HG02938 (cell line): ENCODE measurements around the gene PCDHGA3.
"Not testable (repeated sequence)": the region's sequence is repeated elsewhere in the genome, so short reads cannot be mapped to it uniquely, and the experiment has no call there.

ENCODE experiments used
- ATAC-seq: cut with Tn5 transposase; IDR thresholded peaks from one replicate; pipeline ENCODE4 v1.9.1; 2021; ENCODE audit warnings: mild to moderate bottlenecking, moderate library complexity; ENCODE audit not compliant: unreplicated experiment

Gene PCDHGA3

DNA sequence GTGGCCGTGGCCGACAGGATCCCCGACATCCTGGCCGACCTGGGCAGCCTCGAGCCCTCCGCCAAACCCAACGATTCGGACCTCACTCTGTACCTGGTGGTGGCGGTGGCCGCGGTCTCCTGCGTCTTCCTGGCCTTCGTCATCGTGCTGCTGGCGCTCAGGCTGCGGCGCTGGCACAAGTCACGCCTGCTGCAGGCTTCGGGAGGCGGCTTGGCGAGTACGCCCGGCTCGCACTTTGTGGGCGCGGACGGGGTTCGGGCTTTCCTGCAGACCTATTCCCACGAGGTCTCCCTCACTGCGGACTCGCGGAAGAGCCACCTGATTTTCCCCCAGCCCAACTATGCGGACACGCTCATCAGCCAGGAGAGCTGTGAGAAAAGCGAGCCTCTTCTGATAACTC lies 2.4 kb downstream of the PCDHGA3 start:
- ATAC-seq: not testable (repeated sequence)

DNA sequence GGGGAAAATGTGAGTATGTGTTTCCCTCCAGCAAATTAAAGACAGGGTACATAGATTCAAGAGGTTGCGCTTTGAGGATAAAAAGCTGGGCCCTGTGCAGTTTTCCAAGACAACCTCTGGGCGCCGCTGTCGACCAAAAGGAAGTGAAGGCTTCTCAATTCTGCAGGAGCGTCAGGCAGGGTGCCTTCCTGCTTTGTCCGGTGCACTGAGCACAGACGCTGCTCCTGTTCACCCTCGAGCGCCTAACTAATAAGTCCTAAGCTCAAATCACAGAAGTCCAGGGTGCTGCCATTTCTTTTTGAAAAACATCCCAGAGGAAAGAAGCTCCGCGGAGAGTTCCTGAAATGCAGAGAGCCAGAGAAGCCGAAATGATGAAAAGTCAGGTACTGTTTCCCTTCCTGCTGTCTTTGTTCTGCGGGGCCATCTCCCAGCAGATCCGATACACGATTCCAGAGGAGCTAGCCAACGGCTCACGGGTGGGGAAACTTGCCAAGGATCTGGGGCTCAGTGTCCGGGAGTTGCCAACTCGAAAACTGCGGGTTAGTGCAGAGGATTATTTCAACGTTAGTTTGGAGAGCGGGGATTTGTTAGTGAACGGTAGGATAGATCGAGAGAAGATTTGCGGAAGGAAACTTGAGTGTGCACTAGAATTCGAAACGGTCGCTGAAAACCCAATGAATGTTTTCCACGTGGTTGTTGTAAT lies 6.4 kb downstream of the PCDHGA3 start, which contains the start of gene PCDHGB1:
Gene PCDHGB1, plus strand, starts transcription at position 183 of the 703 bp plus-strand sequence. Its CDS starts 162 bp downstream, at position 345.
- ATAC-seq: peak; percentile 83

DNA sequence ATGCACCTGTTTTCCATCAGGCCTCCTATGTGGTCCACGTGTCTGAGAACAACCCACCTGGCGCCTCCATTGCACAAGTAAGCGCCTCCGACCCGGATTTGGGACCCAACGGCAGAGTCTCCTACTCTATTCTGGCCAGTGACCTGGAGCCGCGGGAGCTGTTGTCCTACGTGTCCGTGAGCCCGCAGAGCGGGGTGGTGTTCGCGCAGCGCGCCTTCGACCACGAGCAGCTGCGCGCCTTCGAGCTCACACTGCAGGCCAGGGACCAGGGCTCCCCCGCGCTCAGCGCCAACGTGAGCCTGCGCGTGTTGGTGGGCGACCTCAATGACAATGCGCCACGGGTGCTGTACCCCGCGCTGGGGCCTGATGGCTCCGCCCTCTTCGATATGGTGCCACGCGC lies 8.0 kb downstream of the PCDHGA3 start:
- no peak for ATAC-seq

DNA sequence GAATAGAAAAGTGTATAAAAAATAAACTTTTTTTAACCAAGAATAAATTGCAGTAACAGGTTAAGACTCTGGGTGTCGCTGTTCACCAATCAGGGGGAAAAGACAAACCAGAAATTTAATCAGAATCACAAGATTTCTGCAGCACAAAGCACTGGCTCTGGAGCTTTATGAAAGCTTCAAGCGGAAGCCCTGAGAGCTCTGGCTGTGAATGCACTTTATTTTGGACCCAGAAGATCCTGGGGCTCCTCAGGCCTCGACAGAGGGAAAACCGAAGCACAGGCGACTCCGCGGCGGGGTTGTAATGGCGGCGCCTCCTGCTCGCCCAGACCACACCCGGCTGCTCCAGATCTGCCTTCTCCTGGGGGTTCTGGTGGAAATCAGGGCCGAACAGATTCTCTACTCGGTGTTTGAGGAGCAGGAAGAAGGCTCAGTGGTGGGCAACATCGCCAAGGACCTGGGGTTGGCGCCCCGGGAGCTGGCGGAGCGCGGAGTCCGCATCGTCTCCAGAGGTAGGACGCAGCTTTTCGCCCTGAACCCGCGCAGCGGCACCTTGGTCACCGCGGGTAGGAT lies 11.4 kb downstream of the PCDHGA3 start, which contains the start of gene PCDHGA4:
Gene PCDHGA4, plus strand, starts transcription at position 122 of the 570 bp plus-strand sequence. Its CDS starts 87 bp downstream, at position 209.
- ATAC-seq: no peak

DNA sequence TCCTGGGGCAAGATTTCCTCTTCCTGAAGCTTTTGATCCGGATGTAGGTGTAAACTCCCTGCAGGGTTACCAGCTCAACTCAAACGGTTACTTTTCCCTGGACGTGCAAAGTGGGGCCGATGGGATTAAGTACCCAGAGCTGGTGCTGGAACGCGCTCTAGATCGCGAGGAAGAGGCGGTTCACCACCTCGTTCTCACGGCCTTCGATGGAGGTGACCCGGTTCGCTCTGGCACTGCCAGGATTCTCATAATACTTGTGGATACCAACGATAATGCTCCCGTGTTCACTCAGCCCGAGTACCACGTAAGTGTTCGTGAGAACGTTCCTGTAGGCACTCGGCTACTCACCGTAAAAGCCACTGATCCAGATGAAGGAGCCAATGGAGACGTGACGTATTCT lies 12.0 kb downstream of the PCDHGA3 start:
- ATAC-seq: no peak

DNA sequence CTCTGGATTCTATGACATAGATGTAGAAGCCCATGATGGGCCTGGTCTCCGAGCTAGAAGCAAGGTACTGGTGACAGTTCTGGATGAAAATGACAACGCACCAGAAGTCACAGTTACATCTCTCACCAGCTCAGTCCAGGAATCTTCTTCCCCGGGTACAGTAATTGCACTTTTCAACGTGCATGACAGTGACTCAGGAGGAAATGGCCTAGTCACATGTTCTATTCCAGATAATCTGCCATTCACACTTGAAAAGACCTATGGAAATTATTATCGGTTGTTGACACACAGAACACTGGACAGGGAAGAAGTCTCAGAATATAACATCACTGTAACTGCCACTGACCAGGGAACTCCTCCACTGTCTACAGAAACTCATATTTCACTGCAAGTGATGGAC lies 12.5 kb downstream of the PCDHGA3 start:
- ATAC-seq: no peak

DNA sequence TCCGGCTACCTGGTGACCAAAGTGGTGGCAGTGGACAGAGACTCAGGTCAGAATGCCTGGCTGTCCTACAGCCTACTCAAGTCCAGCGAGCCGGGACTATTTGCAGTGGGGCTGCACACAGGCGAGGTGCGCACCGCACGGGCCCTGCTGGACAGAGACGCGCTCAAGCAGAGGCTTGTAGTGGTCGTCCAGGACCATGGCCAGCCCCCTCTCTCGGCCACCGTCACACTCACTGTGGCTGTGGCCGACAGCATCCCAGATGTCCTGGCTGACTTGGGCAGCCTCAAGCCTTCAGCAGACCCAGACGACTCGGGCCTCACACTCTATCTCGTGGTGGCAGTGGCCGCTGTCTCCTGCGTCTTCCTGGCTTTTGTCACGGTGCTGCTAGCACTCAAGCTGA lies 13.3 kb downstream of the PCDHGA3 start:
- no peak for ATAC-seq

DNA sequence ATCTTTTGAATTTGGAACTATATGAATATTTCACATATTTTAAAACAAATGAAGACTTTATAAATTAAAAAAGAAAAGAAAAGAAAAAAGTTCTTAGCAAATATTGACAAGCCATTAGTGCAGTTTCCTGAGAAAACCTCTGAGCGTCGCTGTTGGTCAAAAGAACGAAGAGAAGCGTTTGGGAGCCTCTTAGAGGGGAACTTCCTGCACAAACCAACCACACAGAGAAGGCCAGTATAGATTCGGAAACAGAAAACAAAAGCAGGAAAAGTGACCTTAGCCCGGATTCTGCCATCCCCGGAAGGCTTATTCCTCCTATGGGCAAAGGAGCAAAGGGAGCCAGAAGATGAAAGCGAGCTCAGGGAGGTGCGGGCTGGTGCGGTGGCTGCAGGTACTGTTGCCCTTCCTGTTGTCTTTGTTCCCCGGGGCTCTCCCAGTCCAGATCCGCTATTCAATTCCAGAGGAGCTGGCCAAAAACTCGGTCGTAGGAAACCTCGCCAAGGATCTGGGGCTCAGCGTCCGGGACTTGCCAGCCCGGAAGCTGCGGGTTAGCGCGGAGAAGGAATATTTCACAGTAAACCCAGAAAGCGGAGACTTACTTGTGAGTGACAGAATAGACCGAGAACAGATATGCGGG lies 16.3 kb downstream of the PCDHGA3 start, which contains the start of gene PCDHGB2:
Gene PCDHGB2, plus strand, starts transcription at position 205 of the 637 bp plus-strand sequence. Its CDS starts 142 bp downstream, at position 347.
- ATAC-seq: peak; percentile 78

DNA sequence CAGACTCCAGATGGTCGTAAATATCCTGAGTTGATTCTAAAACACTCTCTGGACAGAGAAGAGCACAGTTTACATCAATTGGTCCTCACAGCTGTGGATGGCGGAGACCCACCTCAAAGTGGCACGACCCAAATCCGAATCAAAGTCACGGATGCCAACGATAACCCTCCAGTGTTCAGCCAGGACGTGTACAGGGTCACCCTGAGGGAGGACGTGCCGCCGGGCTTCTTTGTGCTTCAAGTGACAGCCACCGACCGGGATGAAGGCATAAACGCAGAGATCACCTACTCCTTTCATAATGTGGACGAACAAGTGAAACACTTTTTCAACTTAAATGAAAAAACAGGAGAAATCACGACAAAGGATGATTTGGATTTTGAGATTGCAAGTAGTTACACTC lies 17.1 kb downstream of the PCDHGA3 start:
- ATAC-seq: no peak

DNA sequence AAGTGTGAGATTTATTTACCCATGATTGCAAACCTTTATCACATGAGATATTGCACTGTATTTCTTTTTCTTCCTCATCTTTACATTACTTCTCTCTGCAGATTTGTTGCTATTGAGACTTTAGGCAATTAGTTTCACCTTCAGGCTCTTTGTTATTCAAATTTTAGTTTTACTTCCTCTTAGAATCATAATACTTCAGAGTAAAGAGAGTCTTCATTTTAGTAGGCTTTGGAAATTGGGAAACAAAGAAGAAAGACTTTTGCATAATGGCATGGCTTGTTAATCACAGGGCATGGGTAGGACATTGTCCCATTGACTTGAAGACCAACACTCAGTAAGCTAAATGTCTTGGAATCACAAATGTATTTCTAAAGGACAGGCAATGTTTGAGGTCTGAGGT lies 19.1 kb downstream of the PCDHGA3 start:
- ATAC-seq: no peak

DNA sequence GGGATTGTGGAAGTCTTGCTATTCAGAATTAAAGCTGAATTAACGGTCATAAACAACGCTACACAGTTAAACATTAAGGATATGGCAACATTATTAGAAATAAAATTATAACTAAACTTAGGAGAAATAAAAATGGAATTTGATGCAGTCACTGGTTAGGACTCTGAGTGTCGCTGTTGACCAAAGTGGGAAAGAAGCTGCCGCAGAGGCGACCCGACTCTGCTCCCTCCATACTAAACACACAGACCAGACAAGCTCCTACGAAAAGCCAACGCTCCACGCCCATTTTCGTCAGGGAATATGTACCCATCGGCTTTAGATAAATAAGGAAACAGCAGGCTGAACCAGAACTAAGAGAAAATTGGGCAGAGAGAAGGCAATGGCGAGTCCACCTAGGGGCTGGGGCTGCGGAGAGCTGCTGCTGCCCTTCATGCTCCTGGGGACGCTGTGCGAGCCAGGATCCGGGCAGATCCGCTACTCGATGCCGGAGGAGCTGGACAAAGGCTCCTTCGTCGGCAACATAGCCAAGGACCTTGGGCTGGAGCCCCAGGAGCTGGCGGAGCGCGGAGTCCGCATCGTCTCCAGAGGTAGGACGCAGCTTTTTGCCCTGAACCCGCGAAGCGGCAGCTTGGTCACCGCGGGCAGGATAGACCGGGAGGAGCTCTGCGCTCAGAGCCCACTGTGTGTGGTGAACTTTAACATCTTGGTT lies 20.5 kb downstream of the PCDHGA3 start, which contains the start of gene PCDHGA5:
Gene PCDHGA5, plus strand, starts transcription at position 211 of the 709 bp plus-strand sequence. Its CDS starts 169 bp downstream, at position 380.
- no peak for ATAC-seq

DNA sequence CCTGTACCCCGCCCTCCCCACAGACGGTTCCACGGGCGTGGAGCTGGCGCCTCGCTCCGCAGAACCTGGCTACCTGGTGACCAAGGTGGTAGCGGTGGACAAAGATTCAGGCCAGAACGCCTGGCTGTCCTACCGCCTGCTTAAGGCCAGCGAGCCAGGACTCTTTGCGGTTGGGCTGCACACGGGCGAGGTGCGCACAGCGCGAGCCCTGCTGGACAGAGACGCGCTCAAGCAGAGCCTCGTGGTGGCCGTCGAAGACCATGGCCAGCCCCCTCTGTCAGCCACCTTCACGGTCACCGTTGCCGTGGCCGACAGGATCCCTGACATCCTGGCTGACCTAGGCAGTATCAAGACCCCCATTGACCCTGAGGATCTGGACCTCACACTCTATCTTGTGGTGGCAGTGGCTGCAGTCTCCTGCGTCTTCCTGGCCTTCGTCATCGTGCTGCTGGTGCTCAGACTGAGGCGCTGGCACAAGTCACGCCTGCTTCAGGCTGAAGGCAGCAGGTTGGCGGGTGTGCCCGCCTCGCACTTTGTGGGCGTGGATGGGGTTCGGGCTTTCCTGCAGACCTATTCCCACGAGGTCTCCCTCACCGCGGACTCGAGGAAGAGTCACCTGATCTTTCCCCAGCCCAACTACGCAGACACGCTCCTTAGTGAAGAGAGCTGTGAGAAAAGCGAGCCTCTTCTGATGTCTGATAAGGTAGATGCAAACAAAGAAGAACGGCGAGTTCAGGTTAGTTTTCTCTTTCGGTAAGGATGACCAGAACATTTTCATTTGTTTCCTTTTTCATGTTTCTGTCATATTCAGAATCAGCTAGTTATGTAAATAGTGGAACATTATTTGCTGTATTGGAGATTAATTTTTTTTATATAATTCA lies 22.6 kb downstream of the PCDHGA3 start:
- ATAC-seq: no peak

DNA sequence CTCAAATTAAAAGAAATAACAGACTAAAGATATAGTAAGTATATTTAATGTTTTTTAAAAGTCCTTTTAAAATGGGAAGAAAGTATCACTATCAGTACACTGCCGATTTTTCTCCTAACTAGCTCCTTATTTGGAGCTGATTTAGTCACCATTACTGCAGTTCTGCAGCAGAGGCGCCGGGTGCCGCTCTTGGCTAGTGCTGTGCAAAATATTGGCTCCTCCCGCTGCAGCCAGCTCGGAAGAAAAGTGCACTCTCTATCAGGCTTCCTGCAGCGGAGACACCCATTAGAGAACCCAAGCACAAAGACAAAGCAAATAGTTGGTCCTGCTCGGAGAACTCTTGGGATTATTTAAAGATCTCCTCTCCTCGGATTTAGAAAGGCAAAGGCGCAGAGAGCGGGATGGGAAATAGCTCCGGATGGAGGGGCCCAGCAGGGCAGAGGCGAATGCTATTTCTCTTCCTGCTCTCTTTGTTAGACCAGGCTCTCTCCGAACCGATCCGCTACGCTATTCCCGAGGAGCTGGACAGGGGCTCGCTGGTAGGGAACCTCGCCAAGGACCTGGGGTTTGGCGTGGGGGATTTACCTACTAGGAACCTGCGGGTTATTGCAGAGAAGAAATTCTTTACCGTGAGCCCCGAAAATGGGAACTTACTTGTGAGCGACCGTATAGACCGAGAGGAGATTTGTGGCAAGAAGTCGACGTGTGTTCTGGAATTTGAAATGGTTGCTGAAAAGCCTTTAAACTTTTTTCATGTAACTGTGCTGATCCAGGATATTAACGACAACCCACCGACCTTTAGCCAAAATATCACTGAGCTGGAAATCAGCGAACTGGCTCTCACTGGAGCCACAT lies 26.6 kb downstream of the PCDHGA3 start, which contains the start of gene PCDHGB3:
Gene PCDHGB3, plus strand, starts transcription at position 249 of the 855 bp plus-strand sequence. Its CDS starts 153 bp downstream, at position 402.
- peak; percentile 64 for ATAC-seq

DNA sequence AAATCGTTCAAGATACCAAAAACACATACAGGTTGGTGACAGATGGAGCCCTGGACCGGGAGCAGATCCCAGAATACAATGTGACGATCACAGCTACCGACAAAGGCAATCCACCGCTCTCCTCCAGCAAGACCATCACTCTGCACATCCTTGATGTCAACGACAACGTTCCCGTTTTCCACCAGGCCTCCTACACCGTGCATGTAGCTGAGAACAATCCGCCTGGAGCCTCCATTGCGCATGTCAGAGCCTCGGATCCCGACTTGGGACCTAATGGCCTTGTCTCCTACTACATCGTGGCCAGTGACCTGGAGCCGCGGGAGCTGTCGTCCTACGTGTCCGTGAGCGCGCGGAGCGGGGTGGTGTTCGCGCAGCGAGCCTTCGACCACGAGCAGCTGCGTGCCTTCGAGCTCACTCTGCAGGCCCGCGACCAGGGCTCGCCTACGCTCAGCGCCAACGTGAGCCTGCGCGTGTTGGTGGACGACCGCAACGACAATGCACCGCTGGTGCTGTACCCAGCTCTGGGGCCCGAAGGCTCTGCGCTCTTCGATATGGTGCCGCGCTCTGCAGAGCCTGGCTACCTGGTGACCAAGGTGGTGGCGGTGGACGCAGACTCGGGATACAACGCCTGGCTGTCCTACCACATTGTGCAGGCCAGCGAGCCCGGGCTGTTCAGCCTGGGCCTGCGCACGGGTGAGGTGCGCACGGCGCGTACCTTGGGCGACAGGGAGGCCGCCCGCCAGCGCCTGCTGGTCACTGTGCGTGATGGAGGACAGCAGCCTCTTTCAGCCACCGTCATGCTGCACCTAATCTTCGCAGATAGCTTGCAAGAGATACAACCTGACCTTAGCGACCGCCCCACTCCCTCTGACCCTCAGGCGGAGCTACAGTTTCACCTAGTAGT lies 28.2 kb downstream of the PCDHGA3 start:
- no peak for ATAC-seq

DNA sequence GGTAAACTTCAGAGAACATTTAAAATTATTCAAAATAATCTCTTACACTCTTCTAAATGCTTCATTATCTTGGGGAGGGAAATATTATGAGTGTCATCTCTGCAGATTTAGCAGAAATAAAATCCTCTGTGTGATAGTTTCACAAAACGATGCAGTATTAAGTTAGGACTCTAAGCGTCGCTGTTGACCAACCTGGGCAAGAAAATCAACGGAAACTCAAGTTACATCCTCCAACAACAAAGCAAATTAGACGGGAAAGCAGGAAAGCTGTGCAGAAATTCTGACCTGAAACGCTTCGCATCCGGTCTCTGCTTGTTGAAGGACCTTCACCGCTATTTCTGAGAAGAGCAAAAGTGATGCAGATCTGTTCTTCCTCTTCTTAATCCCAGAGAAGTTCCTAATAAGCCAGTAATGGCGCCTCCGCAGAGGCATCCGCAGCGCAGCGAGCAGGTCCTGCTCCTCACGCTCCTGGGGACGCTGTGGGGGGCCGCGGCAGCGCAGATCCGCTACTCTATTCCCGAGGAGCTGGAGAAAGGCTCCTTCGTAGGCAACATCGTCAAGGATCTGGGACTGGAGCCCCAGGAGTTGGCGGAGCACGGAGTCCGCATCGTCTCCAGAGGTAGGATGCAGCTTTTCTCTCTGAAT lies 30.2 kb downstream of the PCDHGA3 start, which contains the start of gene PCDHGA6:
Gene PCDHGA6, plus strand, starts transcription at position 219 of the 645 bp plus-strand sequence. Its CDS starts 193 bp downstream, at position 412.
- ATAC-seq: no peak

DNA sequence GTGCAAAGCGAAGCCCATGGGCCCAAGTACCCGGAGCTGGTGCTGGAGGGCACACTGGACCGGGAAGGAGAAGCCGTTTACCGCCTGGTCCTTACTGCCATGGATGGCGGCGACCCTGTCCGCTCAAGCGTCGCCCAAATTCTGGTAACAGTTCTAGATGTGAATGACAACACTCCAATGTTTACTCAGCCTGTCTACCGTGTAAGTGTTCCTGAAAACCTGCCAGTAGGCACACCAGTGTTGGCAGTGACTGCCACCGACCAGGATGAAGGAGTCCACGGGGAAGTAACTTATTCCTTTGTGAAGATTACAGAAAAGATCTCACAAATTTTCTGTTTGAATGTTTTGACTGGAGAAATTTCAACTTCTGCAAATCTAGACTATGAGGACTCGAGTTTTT lies 31.0 kb downstream of the PCDHGA3 start:
- ATAC-seq: no peak

DNA sequence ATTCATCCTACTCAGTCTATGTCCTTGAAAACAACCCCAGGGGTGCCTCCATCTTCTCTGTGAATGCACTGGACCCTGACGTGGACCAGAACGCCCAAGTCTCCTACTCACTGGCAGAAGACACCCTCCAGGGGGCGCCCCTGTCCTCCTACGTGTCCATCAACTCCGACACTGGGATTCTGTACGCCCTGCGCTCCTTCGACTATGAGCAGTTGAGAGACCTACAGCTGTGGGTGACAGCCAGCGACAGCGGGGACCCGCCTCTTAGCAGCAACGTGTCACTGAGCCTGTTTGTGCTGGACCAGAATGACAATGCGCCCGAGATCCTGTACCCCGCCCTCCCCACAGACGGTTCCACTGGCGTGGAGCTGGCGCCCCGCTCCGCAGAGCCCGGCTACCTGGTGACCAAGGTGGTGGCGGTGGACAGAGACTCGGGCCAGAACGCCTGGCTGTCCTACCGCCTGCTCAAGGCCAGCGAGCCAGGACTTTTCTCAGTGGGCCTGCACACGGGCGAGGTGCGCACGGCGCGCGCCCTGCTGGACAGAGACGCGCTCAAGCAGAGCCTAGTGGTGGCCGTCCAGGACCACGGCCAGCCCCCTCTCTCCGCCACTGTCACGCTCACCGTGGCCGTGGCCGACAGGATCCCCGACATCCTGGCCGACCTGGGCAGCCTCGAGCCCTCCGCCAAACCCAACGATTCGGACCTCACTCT lies 32.0 kb downstream of the PCDHGA3 start:
- ATAC-seq: not testable (repeated sequence)
